ENCODE measurements around the gene ZNF462. TPM values are rescaled to one million over a fixed set of nuclear protein-coding genes. Genes with fewer than 3 reads are reported as not detected.

The ZNF462 gene
- polyA plus RNA-seq, 2 of the 4 experiments (the other 2 are of a cell fraction), result 2.4 to 3.9 TPM

GRCh38 chr9:106962615-106963363 lies 99.8 kb downstream of the ZNF462 start:
- DNase-seq (ENCODE audit: low read depth in 1 of 2, low spot score in 1 of 2) (no peak), ATAC-seq (no peak), FAIRE-seq (no peak)
- Histone ChIP-seq H3K9me3 (no peaks in the 10 kb centered on the region), H3K4me2 (no peak overlapping the region), H3K27ac (no peak overlapping the region), H3K4me3 (no peak overlapping the region), H3K4me1 (peaks cover 18% of the 10 kb centered on the region; the same call in 2 of the 3 replicates)
- CTCF ChIA-PET, result interaction anchor here (0.7 kb wide), 1 partner anchor 101 kb away, joined by 3 read pairs; no protein-coding TSS in a partner anchor
- TF ChIP-seq JUNB (IDR thresholded peaks at IDR 0.05), result no peak
- no peak for TF ChIP-seq SREBF2 (IDR thresholded peaks at IDR 0.05)
- TF ChIP-seq CHD4 (IDR thresholded peaks at IDR 0.05; ENCODE audit: borderline replicate concordance), result no peak
- TF ChIP-seq EHMT2 (IDR thresholded peaks at IDR 0.05; ENCODE audit: low read depth), result no peak
- no peak for TF ChIP-seq MAZ (IDR thresholded peaks at IDR 0.05; ENCODE audit: borderline replicate concordance, low read depth, low read length)
- no peak for TF ChIP-seq CBX8 (IDR thresholded peaks at IDR 0.05)
- no peak for TF ChIP-seq TFCP2L1 (CRISPR knock-in tag; IDR thresholded peaks at IDR 0.05)
- TF ChIP-seq HES2 (IDR thresholded peaks at IDR 0.05), result no peak
- no peak for TF ChIP-seq PBX3 (IDR thresholded peaks at IDR 0.05)
- TF ChIP-seq POLR2A (IDR thresholded peaks at IDR 0.05; ENCODE audit: low read length), result no peak
- TF ChIP-seq CHD2 (IDR thresholded peaks at IDR 0.05; ENCODE audit: low read length, partially characterized antibody), result no peak
- WGBS (ENCODE audit: missing lambda C conversion rate), result 86% methylated on average over 8 of the region's 8 CpGs
- POLR2A ChIA-PET, result no interaction called here

GRCh38 chr9:106963684-106964083 lies 100.7 kb downstream of the ZNF462 start:
- ATAC-seq, result no peak
- POLR2A ChIA-PET, result no interaction called here
- 38% methylated on average over 3 of the region's 3 CpGs for WGBS (ENCODE audit: missing lambda C conversion rate)

More at GRCh38 chr9:106963684-106964083, 100.7 kb downstream of the ZNF462 start:
- TF ChIP-seq POLR2AphosphoS2 (conservative IDR thresholded peaks at IDR 0.05; ENCODE audit: low read length), result no peak
- no peak for TF ChIP-seq POLR2A (IDR thresholded peaks at IDR 0.05; ENCODE audit: low read length)
- no peak for TF ChIP-seq HOXB5 (CRISPR knock-in tag; IDR thresholded peaks at IDR 0.05)
- TF ChIP-seq ATOH8 (CRISPR knock-in tag; IDR thresholded peaks at IDR 0.05; ENCODE audit: low read depth), result no peak
- no peak for TF ChIP-seq SMC3 (IDR thresholded peaks at IDR 0.05)
- TF ChIP-seq MAX (IDR thresholded peaks at IDR 0.05), result no peak
- no peak for TF ChIP-seq JUN (IDR thresholded peaks at IDR 0.05)
- no peak for TF ChIP-seq ZC3H11A (IDR thresholded peaks at IDR 0.05)
- TF ChIP-seq HES2 (IDR thresholded peaks at IDR 0.05), result no peak
- no peak for TF ChIP-seq KDM5A (IDR thresholded peaks at IDR 0.05)
- TF ChIP-seq RFX5 (IDR thresholded peaks at IDR 0.05), result no peak
- TF ChIP-seq TP53 (CRISPR knock-in tag; IDR thresholded peaks at IDR 0.05), result no peak
- no peak for TF ChIP-seq CBX2 (IDR thresholded peaks at IDR 0.05; ENCODE audit: borderline replicate concordance, low read depth)
- no peak for TF ChIP-seq CHD2 (IDR thresholded peaks at IDR 0.05; ENCODE audit: low read length, partially characterized antibody)
- no peak for TF ChIP-seq CBX8 (IDR thresholded peaks at IDR 0.05)
- no peak for TF ChIP-seq REST (IDR thresholded peaks at IDR 0.05)
- TF ChIP-seq HOXB13 (CRISPR knock-in tag; IDR thresholded peaks at IDR 0.05; ENCODE audit: low read depth), result no peak
- no peak for TF ChIP-seq JUNB (IDR thresholded peaks at IDR 0.05)
- TF ChIP-seq ZSCAN20 (CRISPR knock-in tag; IDR thresholded peaks at IDR 0.05), result no peak
- Histone ChIP-seq H3K4me1 (peaks cover 15% of the 10 kb centered on the region; the same call in 2 of the 3 replicates), H3K4me3 (no peak overlapping the region), H3K27ac (no peak overlapping the region), H3K4me2 (no peak overlapping the region), H3K9me3 (no peaks in the 10 kb centered on the region)
- DNase-seq (ENCODE audit: low read depth in 1 of 2, low spot score in 1 of 2) (no peak), FAIRE-seq (no peak)
- CTCF ChIA-PET, result no interaction called here
